Body of pancreas (tissue), 4 donors: Measurements from ENCODE around the gene KLK3.

Experiments
- CTCF ChIP-seq, 7 experiments: fragments of 450-650 bp in 4 of 7; fragments of 200-600 bp in 3 of 7; sonication (generic) in 3 of 7; IDR thresholded peaks; one replicate each; pipeline ENCODE4 v1.5.1; 2016 to 2019; ENCODE audit warnings: antibody characterized with exemption in 7 of 7
- POLR2A ChIP-seq, 3 donors: fragments of 450-650 bp; IDR thresholded peaks; one replicate each; pipeline ENCODE4 v1.6.1; 2016; ENCODE audit warnings: antibody characterized with exemption in 3 of 3, mild to moderate bottlenecking in 2 of 3

- no peak for TF ChIP-seq CTCF (IDR thresholded peaks at IDR 0.05)
- TF ChIP-seq POLR2A (IDR thresholded peaks at IDR 0.05), result no peak
These were observed 12.6 kb upstream of the KLK3 start for GRCh38 chr19:50842130-50842529.
